SK-N-MC (cell line): ENCODE data around the gene FAM24B.

Experiments used
- EZH2 ChIP-seq: fragments of 200-600 bp; sonication (generic); IDR thresholded peaks from one replicate; pipeline ENCODE4 v1.6.1; 2017; ENCODE audit warnings: antibody characterized with exemption
- POLR2AphosphoS5 ChIP-seq: IDR thresholded peaks from 2 replicates; pipeline ENCODE4 v1.6.1; 2012; ENCODE audit warnings: mild to moderate bottlenecking, low read depth, low read length, borderline replicate concordance

GRCh38 chr10:122814493-122814892 lies 64.9 kb downstream of the FAM24B start:
- no peak for TF ChIP-seq POLR2AphosphoS5
- TF ChIP-seq EZH2: no peak
